ENCODE data around the gene L2HGDH.

L2HGDH gene

DNA sequence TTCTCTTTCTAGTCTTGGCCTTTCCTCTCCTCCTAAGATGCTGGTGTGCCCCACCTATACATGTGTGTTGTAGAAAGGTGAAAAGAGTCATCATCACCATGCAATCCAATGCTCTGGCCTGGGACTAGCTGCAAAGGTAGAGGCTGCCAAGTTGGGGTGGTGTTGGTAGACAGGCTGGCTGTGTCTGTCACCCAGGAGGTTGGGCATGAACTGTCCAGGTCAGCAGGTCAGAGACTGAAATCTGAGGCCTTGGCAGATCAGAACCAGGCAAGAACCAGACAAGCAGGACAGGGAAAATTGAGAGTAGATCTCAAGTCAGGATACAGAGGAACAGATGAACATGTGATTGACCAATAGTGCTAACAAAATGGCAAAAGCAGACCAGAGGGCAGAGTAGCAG is 26.2 kb downstream of the L2HGDH start:
- DNase-seq, result no peak

DNA sequence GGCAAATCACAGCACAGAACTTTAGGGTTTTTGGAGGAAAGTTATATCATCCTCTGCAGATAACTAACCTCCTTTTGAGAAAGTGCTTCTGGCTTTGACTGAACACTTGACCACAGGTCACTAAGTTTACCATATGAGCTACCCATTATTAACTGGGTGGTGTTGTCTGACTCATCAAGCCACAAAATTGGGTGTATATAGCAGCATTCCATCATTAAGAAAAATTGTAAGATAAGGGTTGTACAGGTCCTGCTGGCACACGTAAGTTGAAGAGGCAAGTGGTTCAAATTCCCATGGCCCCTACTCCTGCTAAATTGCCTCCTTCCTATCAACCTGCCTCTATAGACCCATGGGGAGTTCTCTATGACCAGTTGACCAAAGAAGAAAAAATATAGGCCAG is 39.5 kb downstream of the L2HGDH start:
- DNase-seq, result no peak

DNA sequence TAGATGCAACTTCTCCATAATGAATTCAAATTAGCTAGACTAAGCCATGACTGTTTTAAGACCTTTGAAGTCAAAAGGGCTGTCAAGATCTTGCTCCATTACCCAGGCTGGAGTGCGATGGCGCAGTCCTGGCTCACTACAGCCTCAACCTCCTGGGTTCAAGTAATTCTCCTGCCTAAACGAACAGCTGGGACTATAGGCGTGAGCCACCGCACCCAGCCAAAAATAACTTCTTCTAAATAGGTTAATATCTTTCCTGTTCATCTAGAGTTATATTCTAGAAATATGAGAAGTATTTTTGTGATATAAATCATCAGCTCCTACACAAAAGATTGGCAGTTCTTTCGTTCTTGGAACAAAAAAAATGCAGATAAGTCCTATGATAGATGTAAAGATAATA is 41.1 kb downstream of the L2HGDH start:
- DNase-seq, result no peak

DNA sequence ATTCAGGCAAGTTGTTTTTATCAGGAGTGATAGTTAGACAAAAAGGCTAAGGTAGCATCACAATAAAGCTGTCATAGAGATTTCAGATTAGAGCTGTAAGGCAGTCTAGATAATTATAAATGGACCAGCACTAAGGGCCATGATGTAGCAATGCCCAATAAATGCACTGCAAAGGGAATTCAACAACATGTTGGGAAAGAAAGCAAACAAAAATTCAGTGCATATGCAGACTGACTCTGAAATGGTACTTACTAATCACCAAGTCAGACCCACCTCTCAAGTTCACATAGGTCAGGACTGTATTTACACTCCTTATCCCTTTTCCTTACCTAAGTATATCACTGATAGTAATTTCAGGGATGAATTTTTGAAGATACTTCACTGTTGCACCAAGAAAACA is 47.0 kb downstream of the L2HGDH start:
- DNase-seq, result no peak

DNA sequence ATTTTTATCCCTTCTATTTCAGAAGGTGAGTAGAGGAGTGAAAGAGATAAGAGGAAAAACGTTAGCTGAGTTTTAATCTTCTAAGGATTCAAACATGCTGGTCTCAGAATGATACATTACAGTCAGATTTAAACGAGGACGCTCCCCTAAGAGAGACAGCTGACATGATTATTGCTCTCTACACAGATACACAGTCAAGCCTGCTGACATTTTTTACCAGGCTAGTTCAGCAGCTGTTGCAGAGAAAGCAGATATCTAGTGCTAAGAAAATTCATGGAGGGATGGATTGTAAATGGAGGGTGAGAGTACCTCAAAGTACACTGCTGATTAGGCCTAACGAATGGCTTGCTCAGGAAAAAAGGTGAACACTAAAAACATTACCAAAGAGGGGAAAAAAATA is 48.7 kb downstream of the L2HGDH start:
- no peak for DNase-seq

DNA sequence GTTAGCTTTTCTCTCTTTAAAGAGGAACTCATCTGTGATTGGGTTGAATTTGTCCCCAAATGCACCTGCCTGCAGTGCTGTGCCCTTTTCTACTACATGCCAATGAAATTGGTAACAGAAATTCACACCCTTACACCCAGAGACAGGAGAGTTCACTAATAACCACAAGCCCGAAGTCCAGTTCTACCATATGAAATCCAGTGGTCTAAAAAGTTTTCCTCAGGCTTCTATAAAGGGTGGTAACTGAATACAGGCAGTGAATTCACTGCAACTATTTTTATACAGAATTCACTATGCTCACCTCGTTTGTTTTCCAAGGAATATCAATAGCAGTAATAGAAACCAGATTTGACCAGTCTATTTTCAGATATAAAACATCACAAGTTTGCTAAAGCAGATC is 49.2 kb downstream of the L2HGDH start:
- DNase-seq, result no peak

DNA sequence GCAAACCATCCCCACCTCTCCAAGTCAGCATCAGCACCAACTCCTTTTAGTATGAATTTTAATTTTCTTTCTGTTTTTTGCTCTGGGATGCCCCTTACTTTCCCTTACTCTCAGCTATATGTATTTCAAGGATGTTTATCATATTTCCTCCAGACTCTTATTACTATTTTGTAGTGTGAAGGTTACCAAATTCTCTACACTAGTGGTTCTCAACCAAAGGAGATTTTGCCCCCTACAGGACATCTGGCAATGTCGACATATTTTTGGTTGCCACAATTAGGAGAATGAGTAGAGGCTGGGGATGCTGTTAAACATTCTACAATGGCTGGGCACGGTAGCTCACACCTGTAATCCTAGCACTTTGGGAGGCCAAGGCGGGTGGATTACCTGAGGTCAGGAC is 51.5 kb downstream of the L2HGDH start:
- no peak for DNase-seq

DNA sequence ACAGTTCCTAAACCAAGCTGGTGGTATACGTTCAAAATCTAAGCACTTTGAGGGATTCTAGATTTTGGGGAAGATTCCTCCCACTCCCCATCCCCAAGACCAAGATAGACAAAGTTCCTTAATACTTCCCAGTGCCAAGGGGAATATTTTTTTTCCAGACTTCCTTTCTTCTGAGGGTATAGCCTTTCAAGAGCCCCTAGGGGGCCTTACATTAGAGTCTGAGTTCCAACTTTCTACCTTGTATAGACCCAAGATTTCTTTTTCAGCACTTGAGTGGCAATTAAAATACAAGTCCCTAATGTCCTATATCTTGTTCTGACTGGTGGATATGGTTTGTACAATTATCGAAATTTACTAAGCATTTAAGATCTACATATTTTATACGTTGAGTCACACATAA is 52.0 kb downstream of the L2HGDH start:
- no peak for DNase-seq

DNA sequence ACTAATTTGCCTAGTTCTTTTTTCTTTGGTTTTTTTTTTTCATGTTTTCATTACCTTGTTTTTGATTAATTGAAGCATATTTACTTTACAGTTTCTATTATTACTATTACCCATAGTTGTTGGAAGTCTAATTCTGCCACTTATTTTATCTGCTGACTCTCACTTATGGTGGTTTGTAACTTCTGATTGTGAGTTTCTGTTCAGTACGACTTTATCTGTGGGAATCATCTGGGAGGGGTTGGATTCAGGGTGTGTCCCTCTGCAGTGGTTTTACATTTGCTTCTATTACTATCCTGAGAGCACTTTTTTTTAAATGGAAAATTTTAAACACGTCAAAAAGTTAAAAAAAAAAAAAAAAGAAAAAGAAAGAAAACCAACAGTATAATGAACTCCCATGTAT is 54.3 kb downstream of the L2HGDH start:
- no peak for DNase-seq

DNA sequence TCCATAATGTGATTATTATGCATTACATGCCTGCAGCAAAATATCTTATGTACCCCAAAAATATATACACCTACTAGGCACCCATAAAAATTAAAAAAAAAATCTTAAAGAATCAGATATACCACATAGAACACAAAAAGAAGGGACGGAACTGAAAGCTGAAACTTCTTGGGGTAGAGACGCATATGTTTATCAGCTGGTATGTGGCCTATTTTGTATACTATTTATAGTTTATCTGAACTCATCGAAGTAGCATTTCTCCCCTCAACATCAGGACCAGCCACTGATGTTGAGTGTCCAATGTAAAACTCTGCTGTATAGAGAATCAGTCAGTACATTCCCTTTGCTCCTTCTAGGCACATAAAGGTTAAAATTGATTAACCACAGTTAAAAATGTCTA is 57.8 kb downstream of the L2HGDH start:
- DNase-seq, result no peak

DNA sequence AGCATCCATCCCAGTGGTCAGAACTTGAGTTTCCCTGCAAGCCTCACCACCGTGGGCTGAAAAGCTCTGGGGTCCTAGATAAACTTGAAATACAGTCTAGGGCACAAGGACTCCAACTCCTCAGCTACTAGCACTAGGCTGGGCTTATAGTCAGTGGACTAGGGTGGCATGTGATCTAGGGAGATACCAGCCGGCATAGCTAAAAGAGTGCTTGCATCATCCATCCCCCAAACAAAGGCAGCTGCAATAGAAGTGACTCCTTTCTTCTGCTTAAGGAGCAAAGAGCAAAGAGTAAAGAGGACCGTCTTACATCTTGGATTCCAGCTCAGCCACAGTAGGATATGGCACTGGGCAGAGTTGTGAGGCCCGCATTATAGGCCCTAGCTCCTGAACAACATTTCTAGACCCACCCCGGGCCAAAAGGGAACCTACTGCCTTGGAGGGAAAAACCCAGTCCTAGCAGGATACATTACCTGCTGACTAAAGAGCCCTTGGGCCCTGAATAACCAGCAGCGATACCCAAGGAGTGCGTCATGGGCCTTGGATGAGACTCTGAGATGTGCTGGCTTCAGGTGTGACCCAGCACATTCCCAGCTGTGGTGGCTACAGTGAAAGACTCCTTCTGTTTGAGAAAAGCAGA is 62.8 kb downstream of the L2HGDH start:
- DNase-seq, result no peak

DNA sequence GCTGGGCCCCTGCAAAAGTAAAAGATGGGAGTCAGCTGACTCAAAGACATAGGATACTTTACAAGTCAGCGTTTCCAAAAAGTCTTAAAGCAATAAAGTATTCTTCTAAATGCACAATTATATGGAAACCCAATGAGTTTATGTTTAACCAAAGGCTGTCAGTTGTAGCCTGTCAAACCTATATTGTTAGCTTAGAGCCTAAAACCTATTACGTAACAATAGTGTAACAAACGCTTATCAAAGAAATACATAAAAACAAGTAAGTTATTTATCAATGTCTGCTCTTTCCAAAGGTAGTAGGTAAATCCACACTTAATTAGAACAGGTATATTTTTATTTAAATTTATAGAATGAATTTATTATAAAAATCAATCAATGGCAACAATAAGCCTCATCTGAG is 64.8 kb downstream of the L2HGDH start:
- no peak for DNase-seq

DNA sequence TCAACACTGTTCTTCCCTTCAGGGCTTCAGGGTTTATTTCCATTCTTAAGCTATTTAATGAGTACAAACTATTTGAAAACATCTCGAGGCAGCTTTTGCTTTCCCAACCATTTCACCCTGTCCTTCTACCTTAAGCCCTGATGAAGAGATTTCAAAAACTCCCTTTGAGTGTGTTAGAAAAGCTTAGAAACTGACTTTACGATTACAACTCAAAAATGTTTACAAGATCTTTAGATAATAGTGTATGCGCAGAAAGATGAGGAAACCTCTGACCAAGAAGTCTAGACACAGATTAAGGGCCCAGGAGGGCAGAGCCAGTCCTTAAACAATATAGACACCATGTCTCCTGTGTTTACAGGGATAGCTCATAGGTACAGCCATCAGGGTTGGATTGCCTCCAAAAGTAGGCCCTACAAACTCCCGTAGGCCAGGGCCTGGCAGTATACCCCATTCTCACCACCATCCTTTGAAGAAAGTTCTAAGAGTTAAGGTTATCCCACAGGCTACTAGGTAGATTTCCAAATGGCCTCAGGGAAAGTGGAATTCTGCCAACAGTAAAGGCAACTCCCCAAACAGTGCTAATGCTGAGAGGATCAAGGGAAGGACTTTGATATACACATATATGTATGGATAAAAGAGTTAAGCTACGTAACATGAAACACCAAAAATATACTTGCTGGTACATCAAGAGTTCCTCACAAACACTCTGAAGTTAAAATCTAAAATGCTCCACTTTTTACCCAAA is 69.3 kb downstream of the L2HGDH start:
- no peak for DNase-seq

DNA sequence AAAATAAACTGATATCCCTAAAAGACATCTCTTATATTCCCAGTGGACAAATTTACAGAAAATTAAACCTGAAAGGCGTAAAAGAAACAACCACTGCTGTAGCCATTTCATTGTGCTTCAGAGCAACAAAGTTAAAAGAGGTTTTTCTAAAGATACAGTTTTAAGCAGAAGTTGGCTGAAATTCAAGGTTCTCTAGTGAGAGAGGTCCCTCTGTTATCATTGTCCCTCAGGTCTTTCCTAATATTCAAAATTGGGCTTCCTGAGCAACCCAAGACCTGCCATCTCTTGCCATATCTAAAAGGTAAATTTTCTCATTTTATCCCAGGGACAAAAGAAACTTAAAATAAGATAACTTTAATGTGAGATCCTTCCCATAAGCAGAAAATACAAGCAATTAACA is 69.9 kb downstream of the L2HGDH start:
- no peak for DNase-seq

DNA sequence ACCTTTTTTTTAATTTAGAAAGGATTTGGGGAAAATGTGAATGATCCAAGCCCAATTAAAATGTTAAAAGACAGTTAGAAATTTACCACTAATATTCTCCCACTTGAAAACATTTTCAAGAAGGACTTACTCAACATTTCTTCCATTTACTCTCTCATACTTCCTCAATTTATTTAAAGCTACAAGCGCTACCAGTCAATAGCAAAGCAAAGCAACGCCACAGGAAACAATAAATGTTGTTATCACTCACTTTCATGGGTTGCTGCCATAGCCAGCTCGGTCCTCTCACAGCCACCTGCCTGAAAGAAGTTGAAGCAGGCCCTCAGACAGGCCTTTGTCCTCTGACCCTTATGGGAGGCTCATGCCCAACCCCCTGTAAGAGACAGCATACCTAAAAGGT is 74.6 kb downstream of the L2HGDH start:
- DNase-seq, result peak; percentile 66

DNA sequence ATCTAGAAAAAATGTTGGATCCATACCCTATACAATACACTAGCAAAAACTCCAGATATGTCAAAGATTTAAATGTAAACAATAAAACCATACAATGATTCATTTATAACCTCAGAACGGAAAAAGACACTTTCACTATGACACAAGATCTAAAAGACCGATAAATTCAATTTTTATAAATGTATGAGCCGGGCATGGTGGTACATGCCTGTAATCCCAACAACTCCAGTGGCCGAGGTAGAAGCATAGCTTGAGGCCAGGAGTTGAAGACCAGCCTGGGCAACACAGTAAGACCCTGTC is 78.1 kb downstream of the L2HGDH start:
- DNase-seq, result no peak

DNA sequence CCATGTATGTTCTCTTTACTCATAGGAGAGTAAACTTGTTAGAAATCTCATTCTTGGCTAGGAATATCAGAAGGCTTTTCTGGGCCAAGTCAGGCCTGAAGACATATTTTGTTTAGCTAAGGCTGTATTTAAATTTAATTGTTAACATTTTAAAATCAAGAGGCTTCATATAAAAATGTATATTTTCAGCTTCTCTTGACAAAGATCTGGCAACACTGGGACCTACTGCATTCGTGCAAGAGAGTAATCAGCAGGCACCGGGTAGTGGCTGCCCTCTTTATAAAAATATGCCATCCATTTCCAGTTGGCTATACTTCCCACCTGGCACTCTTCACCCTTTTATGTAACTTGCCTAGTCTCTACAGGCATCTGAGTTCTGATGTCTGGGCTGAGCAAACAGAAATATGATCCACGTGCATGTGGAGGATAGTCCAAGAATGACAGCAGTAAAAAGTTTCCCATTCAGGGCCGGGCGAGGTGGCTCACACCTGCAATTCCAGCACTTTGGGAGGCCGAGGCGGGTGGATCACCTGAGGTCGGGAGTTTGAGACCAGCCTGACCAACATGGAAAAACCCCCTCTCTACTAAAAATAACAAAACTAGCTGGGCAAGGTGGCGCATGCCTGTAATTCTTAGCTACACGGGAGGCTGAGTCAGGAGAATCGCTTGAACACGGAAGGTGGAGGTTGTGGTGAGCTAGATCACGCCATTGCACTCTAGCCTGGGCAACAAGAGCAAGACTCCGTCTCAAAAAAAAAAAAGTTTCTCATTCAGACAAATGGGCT is 78.7 kb downstream of the L2HGDH start:
- DNase-seq, result no peak

DNA sequence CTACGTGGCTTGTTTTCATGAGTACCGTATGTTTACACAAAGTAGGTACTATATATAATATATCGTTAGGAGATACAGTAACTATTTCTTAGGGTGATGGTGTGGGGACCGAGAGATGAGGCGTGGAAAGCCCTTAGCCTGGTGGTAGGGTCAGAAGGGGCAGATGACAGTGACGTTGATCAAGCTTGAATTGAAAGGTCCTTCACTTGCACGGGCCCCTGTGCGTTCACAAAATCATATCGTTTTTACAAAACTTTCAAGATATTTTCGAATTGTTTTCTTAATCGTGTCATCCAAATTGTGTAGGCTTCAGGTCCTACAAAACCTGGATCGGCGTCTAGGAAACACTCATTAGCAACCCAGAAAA is 79.8 kb downstream of the L2HGDH start:
- no peak for DNase-seq

DNA sequence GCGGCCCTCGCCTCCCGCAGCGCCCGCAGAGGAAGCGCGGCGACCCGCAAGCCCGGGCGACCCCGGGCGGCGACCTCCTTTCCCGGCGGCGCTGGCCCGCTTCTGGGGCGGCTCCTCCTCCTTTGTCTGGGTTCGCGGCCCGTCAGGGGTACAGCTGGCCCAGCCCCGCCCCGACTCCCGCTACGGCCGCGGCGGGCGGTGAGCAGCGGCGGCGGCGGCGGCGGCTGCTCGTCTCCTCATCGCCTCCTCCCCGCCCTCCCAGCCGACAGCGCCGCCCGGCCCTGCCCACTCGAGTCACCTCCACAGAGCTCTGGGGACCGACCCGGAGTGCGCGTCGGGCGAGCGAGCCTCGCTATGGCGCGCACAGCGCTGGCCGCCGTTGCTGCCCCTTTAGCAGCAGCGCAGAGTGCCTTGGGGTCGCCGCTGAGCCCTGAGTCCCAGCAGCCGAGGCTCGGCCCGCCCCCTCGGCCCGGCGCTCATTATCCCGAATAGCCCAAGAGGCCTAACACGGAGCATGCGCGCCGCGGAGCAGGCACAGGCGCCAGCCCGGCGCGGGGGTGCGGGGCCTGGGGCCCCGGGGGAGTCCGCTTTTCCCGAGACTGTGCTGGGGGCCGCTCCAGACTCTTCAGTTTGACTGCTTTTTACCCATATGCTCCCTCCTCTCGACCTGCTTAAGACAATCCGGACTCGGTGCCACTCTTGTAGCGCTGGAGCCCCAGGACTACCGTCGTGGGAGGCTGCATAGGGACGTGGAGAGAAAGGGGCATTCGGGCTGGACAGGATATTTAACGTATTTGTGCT is 80.4 kb downstream of the L2HGDH start, which contains the start of gene SOS2:
Gene SOS2 (minus strand): TSS at position 104 of the 801 bp plus-strand sequence. CDS start 295 bp downstream, outside the sequence.
- DNase-seq, result no peak

DNA sequence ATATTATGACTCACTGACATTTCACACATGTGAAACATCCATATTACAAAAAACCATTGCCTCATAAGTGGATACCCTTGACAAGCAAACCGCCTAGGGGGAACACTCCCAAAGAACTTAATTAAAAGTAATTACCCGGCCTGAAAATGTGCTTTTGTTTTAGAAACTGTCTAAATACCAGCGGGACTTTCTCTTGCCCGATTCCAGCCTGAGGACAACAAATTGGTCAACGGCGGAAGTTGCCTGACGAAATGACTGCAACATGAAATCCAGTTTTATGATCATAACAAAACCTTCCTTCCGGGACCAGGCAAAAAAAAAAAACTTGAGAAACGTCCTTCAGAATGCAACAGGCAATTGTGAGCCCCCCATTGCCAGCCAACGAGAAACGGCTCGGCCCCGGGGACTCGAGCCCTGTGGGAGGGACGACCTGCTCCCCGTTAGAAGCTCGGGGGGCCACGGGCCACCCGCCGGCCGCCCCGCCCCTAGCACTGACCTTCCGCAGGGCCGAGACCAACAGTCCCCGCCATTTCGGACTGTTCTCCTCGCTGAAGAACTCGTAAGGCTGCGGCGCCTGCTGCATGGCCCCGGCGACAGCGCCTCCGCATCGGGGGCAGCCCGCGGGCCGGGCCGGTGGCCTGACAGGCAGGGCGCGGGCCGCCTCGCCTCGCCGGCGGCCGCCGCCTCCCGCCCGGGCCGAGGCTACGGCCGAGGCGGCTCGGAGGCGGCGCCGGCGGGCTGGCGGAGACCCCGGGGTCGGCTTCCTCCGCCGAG is 81.1 kb downstream of the L2HGDH start:
- DNase-seq, result peak; percentile 31

DNA sequence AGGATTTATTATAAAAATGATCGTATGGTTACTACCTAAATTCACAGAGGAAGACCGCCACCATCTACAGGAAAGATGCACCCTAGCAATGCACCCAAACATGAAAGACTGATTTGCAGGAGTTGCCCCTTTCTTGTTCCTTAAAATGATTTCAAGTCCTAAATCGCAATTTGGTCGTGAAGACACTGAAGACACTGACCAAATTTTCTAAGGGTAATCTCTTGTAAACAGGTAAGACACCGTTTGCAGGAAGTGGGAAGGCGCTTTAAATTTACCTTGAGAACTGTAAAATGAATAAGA is 81.7 kb downstream of the L2HGDH start:
- no peak for DNase-seq

DNA sequence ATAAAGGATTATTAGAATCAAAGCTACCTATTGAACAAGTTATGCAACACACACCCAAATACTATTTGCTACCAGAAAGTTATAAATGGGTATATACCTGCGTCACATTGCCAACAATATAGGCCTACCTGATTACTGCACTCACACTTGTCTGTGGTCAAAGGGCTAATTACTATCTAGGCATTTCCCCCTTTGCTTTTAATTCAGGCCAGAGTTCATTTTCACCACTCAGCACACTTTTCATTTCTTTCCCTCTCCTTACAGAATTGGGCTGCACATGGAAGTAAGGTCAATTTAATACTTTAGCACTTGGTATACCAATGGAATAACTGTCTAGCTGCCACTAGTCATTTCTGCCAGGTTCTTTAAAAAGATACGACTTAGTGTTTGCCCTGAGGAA is 82.3 kb downstream of the L2HGDH start:
- no peak for DNase-seq

DNA sequence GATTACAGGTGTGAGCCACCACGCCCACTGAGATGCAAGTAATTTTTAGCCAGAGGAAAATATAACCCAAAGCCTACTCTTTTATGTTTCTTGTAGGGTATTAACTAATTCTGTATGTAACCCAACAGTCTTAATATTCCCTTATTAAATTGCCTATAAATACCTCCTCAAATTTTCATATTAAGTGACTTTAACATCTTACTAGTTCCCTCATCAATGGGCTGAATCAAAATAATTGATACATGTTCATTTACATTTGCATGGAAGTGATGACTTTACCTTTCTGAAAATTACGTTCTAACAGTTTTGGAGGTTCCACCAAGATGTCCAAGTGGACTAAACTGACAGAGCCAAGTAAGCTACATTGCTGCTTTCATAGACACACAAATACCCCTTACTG is 83.7 kb downstream of the L2HGDH start:
- no peak for DNase-seq
